ENCODE results near the gene ATG2B. TPM values are rescaled to one million over a fixed set of nuclear protein-coding genes. Genes with fewer than 3 reads are reported as not detected.

Gene ATG2B
- total and polyA plus RNA-seq, 2 donors (not counting 1 experiment from before 2014, with no cell fraction given): 8.1 to 39.6 TPM

- Histone ChIP-seq H3K9me3 (ENCODE audit: control extremely low read depth in 1 of 3, control insufficient read depth in 2 of 3, insufficient read depth in 1 of 3, low read length in 2 of 3) (no peaks in the 10 kb centered on the region), H2AFZ (ENCODE audit: insufficient read depth, low read depth, low read length, poor library complexity, severe bottlenecking) (no peak overlapping the region), H3K36me3 (replicated peaks in 1 of 2; ENCODE audit: control extremely low read depth in 1 of 2, control insufficient read depth in 1 of 2, extremely low read depth in 1 of 2, insufficient read depth in 2 of 2, low read length in 1 of 2) (peaks cover 4 to 16% of the 10 kb centered on the region in 2 experiments), H4K20me1 (ENCODE audit: control insufficient read depth, insufficient read depth, low read length, poor library complexity, severe bottlenecking) (no peaks in the 10 kb centered on the region), H3K27me3 (replicated peaks in 1 of 4; ENCODE audit: control extremely low read depth in 1 of 4, control insufficient read depth in 3 of 4, insufficient read depth in 4 of 4, low read length in 3 of 4) (no peaks in the 10 kb centered on the region), H3K79me2 (ENCODE audit: control insufficient read depth, insufficient read depth, low read length) (no peaks in the 10 kb centered on the region), H3K4me2 (replicated peaks; ENCODE audit: low read depth, low read length, poor library complexity, severe bottlenecking) (no peak overlapping the region), H3K9ac (ENCODE audit: low read length) (no peak overlapping the region), H3K27ac (ENCODE audit: low read length in 2 of 2) (no peak overlapping the region), H3K4me3 (ENCODE audit: control extremely low read depth in 1 of 5, extremely low read depth in 1 of 5, insufficient read depth in 1 of 5, low read depth in 2 of 5, low read length in 4 of 5) (no peak overlapping the region), H3K4me1 (ENCODE audit: control insufficient read depth in 2 of 2, insufficient read depth in 2 of 2, low read length in 2 of 2) (peaks cover 4 to 7% of the 10 kb centered on the region in 2 donors)
- Mint-ChIP-seq H3K27ac (no peak overlapping the region), H3K27me3 (no peaks in the 10 kb centered on the region), H3K4me1 (peaks cover 9% of the 10 kb centered on the region), H3K4me3 (no peak overlapping the region), H3K9me3 (ENCODE audit: insufficient read depth) (no peaks in the 10 kb centered on the region)
- WGBS (ENCODE audit: insufficient coverage): no CpG with 5 or more reads among the region's 1 CpG
- DNase-seq: no peak
- CTCF ChIA-PET: no interaction called here
- no peak for ATAC-seq (ENCODE audit: low read depth)
- POLR2A ChIA-PET: no interaction called here
- TF ChIP-seq CTCF (IDR thresholded peaks at IDR 0.05) (no peak), EZH2 (IDR thresholded peaks at IDR 0.05; ENCODE audit: borderline replicate concordance, insufficient read depth, low read depth, low read length, poor library complexity, severe bottlenecking) (no peak)
- intact Hi-C loops (cut with micrococcal nuclease): no loop called here
Observed at GRCh38 chr14:96384740-96385139, 21.6 kb upstream of the ATG2B start.

- H3K4me3 ChIP-seq (ENCODE audit: control extremely low read depth in 1 of 5, extremely low read depth in 1 of 5, insufficient read depth in 1 of 5, low read depth in 2 of 5, low read length in 4 of 5): no peak overlapping the region
- peaks cover 4 to 16% of the 10 kb centered on the region in 2 experiments for H3K36me3 ChIP-seq (replicated peaks in 1 of 2; ENCODE audit: control extremely low read depth in 1 of 2, control insufficient read depth in 1 of 2, extremely low read depth in 1 of 2, insufficient read depth in 2 of 2, low read length in 1 of 2)
- no peaks in the 10 kb centered on the region for H3K9me3 ChIP-seq (ENCODE audit: control extremely low read depth in 1 of 3, control insufficient read depth in 2 of 3, insufficient read depth in 1 of 3, low read length in 2 of 3)
- peaks cover under 1% of the 10 kb centered on the region for H4K20me1 ChIP-seq (ENCODE audit: control insufficient read depth, insufficient read depth, low read length, poor library complexity, severe bottlenecking)
- no peak overlapping the region for H3K4me2 ChIP-seq (replicated peaks; ENCODE audit: low read depth, low read length, poor library complexity, severe bottlenecking)
- H3K27ac Mint-ChIP-seq: no peak overlapping the region
- peaks cover 4 to 7% of the 10 kb centered on the region in 2 donors for H3K4me1 ChIP-seq (ENCODE audit: control insufficient read depth in 2 of 2, insufficient read depth in 2 of 2, low read length in 2 of 2)
- intact Hi-C loops (cut with micrococcal nuclease): no loop called here
- ChIA-PET POLR2A (no interaction called here), CTCF (no interaction called here)
- no peak overlapping the region for H2AFZ ChIP-seq (ENCODE audit: insufficient read depth, low read depth, low read length, poor library complexity, severe bottlenecking)
- H3K9me3 Mint-ChIP-seq (ENCODE audit: insufficient read depth): no peaks in the 10 kb centered on the region
- no peak overlapping the region for H3K27ac ChIP-seq (ENCODE audit: low read length in 2 of 2)
- no peaks in the 10 kb centered on the region for H3K79me2 ChIP-seq (ENCODE audit: control insufficient read depth, insufficient read depth, low read length)
- no peak for TF ChIP-seq EZH2 (IDR thresholded peaks at IDR 0.05; ENCODE audit: borderline replicate concordance, insufficient read depth, low read depth, low read length, poor library complexity, severe bottlenecking)
- TF ChIP-seq CTCF (IDR thresholded peaks at IDR 0.05): no peak
- H3K4me3 Mint-ChIP-seq: no peak overlapping the region
- peaks cover 9% of the 10 kb centered on the region for H3K4me1 Mint-ChIP-seq
- no CpG with 5 or more reads among the region's 1 CpG for WGBS (ENCODE audit: insufficient coverage)
- ATAC-seq (ENCODE audit: low read depth) (no peak), DNase-seq (no peak)
- H3K27me3 Mint-ChIP-seq: no peaks in the 10 kb centered on the region
- H3K27me3 ChIP-seq (replicated peaks in 1 of 4; ENCODE audit: control extremely low read depth in 1 of 4, control insufficient read depth in 3 of 4, insufficient read depth in 4 of 4, low read length in 3 of 4): no peaks in the 10 kb centered on the region
- H3K9ac ChIP-seq (ENCODE audit: low read length): no peak overlapping the region
Observed at GRCh38 chr14:96384053-96384452, 20.9 kb upstream of the ATG2B start.
